Hepatic stellate cell (primary cell): ENCODE results near the gene TMX1.

Source experiments
- DNase-seq: peaks from one replicate; pipeline ENCODE4 v3.0.0; 2011; ENCODE audit warnings: low spot score

The TMX1 gene

GRCh38 chr14:51242545-51243490, 2.8 kb downstream of the TMX1 start:
- no peak for DNase-seq

- no peak for DNase-seq
These were observed 4.5 kb downstream of the TMX1 start for GRCh38 chr14:51244591-51244990.

DNA sequence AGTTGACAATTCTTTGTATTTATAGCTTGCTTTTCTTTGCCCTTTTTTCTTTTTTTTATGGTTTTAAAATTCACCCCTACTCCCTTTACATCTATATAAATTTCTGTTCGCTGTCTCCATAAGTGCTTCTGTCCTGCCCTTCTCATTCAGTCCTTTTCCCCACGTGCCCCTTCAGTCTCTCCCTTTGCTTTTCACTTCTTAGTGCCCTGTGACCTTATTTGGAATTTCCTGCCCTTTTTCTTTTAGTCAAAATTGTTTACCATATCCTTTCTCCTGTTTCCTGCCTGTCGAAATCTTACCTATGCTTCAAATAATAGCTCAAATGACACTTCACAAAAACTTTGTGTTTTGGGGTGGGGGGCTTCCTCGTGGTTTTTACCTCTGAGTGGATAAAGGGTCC, 6.0 kb downstream of the TMX1 start:
- no peak for DNase-seq

DNA sequence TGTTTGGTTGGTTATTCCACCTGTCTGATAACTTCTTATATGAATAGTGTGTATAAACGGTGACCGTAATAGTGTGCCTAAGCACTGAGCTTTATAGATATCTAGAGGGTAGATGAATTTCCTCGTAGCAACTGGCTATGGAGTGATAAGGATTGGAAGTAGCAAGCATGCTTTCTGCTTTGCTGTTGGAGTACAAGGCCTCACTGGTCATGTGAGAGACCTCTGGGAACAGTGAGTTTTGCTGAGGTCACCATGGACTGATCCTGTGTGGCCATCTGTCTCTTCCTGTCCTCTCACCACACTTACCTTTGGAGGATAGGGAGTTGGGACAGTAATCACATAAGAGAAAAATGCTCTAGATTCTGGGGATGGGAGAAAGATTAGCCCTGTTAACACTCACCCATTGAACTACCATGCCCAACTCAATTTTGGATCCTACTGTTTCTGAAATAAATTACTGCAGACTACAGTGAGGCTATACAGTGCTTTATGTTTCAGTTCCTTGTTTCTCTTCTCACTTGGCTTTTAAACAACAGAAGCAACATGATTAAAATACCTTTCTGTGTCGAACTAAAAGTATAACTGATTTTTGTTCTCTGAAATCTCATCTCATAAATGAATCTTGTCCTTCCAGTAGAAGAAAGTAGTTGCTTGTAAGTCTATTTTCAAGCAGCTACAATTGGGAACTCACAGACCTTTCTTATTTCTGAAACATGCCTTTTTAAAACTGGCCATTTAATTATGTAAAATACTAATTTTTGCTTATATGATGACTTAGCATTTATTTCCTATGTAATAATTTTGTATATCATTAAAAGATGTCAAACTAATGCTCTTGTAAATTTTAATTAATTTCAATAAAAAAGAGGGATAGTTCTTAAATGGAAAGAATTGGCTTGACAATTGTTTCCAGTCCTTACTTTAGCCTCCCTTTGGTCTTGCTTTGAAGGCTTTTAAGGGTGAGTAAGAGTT, 8.3 kb downstream of the TMX1 start:
- DNase-seq = no peak

GRCh38 chr14:51251486-51251885, 11.4 kb downstream of the TMX1 start:
- DNase-seq = no peak

DNA sequence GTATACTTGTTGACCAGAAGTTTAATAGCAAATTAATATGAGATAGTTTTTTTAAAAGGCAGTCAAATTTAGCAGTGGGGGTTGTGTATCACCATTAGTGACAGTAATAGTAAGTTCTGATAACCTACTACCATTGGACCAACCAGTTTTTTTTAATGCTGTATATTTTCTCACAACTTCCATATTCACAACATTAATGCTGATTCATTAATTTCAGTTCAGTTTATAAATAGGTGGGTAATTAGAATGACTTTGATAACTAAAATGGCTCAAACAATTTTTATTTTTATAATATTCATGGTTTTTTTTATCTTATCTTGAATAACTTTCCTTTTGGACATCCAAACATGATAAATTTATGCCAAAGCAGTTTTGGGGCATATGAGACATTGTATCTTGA, 13.8 kb downstream of the TMX1 start:
- no peak for DNase-seq

DNA sequence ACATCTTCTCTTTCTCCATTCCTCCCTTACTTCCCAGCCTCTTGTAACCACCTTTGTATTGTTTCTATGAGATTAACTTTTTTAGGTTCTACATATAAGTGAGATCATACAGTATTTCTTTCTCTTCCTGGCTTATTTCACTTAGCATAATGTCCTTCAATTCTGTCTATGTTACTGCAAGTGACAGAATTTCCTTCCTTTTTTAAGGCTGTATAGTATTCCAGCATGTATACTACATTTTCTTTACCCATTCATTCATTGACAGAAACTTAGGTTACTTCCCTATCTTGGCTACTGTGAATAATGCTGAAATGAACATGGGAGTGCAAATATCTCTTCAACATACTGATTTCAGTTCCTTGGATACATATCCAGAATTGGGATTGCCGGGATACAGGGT, 18.2 kb downstream of the TMX1 start:
- DNase-seq = no peak

DNA sequence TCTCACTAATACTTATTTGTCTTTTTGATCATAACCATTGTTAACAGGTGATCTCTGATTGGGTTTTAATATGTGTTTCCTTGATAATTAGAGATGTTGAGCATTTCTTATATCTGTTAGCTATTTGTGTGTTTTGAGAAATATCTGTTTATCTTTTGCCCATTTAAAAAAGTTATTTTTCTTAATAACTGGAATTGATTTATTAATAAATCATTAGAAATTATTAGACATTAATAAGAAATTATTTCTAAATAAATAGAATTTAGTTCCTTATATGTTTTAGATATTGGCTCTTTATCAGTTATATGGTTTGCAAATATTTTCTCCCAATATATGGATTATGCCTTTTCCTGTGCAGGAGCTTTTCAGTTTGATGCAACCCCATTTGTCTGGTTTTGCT, 18.7 kb downstream of the TMX1 start:
- no peak for DNase-seq

DNA sequence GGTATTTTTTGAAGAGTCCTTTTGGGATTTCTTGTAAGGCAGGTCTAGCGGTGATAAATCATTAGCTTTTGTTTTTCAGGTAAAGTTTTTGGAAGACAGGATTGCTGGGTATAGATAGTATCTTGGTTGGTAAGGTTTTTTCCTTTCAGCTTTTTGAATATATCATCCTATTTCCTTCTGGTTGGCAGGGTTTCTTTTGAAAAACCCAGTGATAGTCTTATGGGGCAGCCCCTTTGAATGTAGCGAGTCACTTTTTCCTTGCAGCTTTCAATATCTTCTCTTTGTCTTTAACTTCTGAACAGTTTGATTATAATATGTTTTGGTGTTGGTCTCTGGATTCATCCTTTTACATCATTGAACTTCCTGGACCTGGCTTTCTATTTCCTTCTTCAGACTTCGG, 20.2 kb downstream of the TMX1 start:
- no peak for DNase-seq

GRCh38 chr14:51261151-51261550, 21.1 kb downstream of the TMX1 start:
- DNase-seq = no peak

DNA sequence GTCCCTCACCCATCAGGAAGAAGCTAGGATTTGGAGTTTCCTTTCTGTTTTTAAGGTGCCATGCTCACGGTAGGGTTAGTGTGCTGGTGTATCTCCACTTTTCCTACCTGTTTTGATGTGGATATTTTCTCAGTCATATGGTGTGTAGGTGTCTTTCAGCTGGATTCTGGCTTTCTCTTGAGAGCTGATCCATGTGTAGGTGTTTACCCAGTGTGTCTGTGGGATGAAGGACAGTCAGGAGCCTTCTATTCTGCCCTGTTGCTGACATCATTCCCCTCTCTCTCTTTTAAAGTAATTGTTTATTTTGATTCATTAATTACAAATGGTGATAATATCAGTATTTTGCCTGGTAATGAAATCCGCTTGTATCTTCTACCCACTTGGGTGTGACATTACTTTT, 22.8 kb downstream of the TMX1 start:
- no peak for DNase-seq

- DNase-seq = no peak
These were observed 29.6 kb downstream of the TMX1 start for GRCh38 chr14:51269634-51270033.

GRCh38 chr14:51276605-51277004, 36.6 kb downstream of the TMX1 start:
- no peak for DNase-seq

- DNase-seq = no peak
These were observed 37.8 kb downstream of the TMX1 start for GRCh38 chr14:51277753-51278415.

DNA sequence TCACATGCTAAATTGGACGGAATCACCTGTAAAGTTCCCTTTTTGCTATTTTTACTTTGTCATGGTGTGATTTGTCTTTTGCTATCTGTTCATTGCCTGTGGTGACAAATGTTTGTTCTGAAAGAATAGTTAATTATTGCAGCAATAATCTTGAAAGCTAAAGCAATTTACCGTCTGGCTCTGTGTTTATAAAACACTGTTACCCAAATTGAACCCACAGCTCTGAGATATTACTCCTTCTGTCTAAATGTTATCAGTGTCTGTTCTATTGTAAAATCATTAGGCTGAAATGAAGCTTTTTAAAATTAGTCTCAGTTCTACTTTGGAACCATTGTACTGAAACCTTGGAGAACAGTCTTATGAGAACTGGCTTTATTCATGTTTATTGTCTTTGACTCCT, 42.5 kb downstream of the TMX1 start:
- DNase-seq = no peak

GRCh38 chr14:51283402-51284085, 43.5 kb downstream of the TMX1 start:
- DNase-seq = peak; percentile 63

- no peak for DNase-seq
These were observed 44.2 kb downstream of the TMX1 start for GRCh38 chr14:51284241-51284640.

DNA sequence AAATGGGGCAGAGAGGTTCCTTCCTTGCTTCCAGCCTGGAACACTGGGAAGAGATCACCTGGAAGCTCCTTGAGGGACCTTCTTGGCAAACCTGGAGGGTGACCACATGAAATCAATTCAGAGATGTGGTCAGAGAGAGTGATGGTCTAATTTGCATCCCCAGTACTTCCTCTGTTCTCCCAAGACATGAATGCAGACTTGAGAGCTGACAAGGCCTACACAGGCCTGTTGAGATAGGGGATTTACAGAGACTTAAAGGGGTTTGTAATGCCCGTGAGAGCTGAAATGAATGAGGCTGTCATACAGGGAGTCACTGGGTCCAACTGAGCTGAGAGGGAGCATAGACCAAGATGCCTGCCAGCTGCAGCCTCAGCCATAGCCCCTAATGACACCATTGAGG, 45.1 kb downstream of the TMX1 start:
- DNase-seq = no peak

DNA sequence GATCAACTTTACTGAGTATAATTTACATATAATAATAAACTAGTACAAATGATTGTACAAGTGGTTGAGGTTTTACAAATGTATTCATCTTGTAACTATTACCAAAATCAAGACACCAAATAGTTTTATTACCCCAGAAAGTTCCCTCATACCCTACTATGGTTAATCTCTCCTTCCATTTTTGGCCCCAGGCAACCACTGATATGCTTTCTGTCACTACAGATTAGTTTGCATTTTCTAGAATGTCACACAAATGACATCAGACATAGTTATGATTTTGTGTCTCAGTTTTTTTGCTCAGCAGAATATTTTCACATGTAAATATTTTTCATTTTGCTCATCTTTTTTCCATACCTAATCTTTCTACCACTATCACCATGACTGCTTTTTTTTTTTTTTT, 49.1 kb downstream of the TMX1 start:
- no peak for DNase-seq

DNA sequence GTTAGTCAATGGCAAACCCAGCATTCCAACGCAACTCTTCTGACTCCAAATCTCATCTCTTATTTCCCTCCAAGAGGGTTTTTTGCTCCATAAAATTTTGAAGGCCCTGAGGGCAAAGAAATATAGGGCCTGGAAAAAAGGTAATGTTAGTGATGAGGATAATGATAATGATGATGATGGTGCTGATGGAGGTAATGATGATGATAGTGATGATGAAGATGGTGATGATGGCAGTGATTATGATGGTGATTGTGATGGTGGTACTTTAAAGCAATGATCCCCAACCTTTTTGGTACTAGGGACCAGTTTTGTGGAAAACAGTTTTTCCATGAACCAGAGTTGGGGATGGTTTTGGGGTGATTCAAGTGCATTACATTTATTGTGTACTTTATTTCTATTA, 50.1 kb downstream of the TMX1 start:
- DNase-seq = no peak

DNA sequence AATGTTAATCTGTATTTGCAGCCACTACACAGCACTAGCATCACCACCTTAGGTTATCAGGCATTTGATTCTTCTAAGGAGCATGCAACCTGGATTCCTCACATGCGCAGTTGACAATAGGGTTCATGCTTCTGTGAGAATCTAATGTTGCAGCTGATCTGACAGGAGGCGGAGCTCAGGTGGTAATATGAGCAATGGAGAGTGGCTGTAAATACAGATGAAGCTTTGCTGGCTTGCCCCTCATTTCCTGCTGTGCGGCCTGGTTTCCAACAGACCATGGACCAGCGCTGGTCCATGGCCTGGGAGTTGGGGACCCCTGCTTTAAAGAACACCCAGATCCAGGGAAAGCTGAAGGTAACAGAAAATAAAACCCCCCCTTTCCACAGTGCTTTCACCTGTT, 51.0 kb downstream of the TMX1 start:
- no peak for DNase-seq
